ENCODE results near the gene CDK10. TPM values are rescaled to one million over a fixed set of nuclear protein-coding genes. Genes with fewer than 3 reads are reported as not detected.
"Not testable (repeated sequence)": the region's sequence is repeated elsewhere in the genome, so short reads cannot be mapped to it uniquely, and the experiment has no call there.

CDK10 gene
- polyA plus RNA-seq, 1 experiment: 31.6 TPM

DNA sequence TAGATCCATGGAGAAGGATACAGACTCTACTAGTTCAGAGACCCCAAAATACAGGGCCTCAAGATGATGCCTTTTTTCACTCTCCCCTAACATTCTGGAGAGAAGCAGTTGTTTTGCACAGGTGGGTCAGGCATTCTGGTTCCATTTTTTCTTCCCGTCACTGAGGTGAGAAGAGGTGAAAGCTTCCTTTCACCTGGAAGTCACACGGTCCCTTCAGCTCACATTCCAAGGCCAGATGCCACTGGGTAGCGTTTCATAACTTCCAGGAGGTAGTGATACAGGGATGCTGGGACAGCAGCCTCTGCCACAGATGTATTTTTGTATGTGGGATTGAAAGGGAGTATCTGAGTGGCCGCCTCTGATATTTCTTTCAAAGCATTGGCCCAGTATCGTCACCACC is 1.9 kb downstream of the CDK10 start:
- no peak overlapping the region for H3K4me3 ChIP-seq (ENCODE audit: low read depth, low read length)
- POLR2A ChIA-PET: interaction anchor here (0.6 kb wide), 1 partner anchor 344 kb away, joined by 3 read pairs; no protein-coding TSS in a partner anchor
- no peaks in the 10 kb centered on the region for H3K27me3 ChIP-seq (ENCODE audit: control insufficient read depth, insufficient read depth, low read length)
- peaks cover 21% of the 10 kb centered on the region for H3K9me3 ChIP-seq (ENCODE audit: control insufficient read depth, insufficient read depth, low read length)
- no peak overlapping the region for H3K27ac ChIP-seq (ENCODE audit: low read depth, low read length)
- TF ChIP-seq, protein P1, sequence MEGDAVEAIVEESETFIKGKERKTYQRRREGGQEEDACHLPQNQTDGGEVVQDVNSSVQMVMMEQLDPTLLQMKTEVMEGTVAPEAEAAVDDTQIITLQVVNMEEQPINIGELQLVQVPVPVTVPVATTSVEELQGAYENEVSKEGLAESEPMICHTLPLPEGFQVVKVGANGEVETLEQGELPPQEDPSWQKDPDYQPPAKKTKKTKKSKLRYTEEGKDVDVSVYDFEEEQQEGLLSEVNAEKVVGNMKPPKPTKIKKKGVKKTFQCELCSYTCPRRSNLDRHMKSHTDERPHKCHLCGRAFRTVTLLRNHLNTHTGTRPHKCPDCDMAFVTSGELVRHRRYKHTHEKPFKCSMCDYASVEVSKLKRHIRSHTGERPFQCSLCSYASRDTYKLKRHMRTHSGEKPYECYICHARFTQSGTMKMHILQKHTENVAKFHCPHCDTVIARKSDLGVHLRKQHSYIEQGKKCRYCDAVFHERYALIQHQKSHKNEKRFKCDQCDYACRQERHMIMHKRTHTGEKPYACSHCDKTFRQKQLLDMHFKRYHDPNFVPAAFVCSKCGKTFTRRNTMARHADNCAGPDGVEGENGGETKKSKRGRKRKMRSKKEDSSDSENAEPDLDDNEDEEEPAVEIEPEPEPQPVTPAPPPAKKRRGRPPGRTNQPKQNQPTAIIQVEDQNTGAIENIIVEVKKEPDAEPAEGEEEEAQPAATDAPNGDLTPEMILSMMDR (IDR thresholded peaks at IDR 0.05; ENCODE audit: low read depth, low read length): no peak
- CTCF ChIA-PET: interaction anchor here (0.7 to 1.1 kb wide), 2 partner anchors 12 kb away, joined by 4 to 7 read pairs; no protein-coding TSS in a partner anchor
- no peak for DNase-seq (ENCODE audit: low read depth, low spot score)

DNA sequence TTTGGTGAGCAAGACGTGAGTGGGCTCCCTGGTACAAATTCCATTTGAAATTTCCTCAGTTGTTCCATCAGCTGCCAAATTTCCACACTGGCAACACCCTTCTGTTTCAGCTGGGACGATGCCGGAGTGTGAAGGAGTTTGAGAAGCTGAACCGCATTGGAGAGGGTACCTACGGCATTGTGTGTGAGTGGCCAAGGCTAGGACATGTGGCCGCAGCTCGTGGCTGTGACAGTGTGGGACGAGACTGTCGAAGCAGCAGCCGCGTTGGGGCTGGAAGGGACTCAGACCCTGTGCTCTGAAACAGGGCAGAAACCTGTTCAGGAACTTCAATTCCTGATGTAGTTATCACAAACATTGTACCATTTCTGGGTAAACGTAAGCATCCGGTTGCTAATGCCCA is 2.7 kb downstream of the CDK10 start:
- ChIA-PET CTCF (interaction anchor here (1.1 kb wide), 1 partner anchor 11 kb away, joined by 4 read pairs; no protein-coding TSS in a partner anchor), POLR2A (no interaction called here)
- no peaks in the 10 kb centered on the region for H3K27me3 ChIP-seq (ENCODE audit: control insufficient read depth, insufficient read depth, low read length)
- TF ChIP-seq, protein P1 (IDR thresholded peaks at IDR 0.05; ENCODE audit: low read depth, low read length): no peak
- H3K9me3 ChIP-seq (ENCODE audit: control insufficient read depth, insufficient read depth, low read length): peaks cover 19% of the 10 kb centered on the region
- no peak for DNase-seq (ENCODE audit: low read depth, low spot score)
- no peak overlapping the region for H3K4me3 ChIP-seq (ENCODE audit: low read depth, low read length)
- H3K27ac ChIP-seq (ENCODE audit: low read depth, low read length): no peak overlapping the region

DNA sequence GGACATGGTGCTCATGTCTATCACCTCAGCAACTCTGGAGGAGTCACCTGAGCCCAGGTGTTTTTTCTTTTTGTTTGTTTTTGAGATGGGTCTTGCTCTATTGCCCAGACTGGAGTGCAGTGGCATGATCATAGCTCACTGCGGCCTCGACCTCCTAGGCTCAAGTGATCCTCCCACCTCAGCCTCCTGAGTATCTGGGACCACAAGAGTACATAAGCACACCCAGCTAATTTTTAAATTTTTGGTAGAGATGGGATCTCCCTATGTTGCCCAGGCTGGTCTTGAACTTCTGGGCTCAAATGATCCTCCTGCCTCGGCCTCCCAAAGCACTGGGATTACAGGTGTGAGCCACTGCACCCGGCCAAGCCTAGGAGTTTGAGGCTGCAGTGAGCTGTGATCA is 3.1 kb downstream of the CDK10 start:
- H3K27ac ChIP-seq (ENCODE audit: low read depth, low read length); H3K4me3 ChIP-seq (ENCODE audit: low read depth, low read length); DNase-seq (ENCODE audit: low read depth, low spot score); H3K27me3 ChIP-seq (ENCODE audit: control insufficient read depth, insufficient read depth, low read length); POLR2A ChIA-PET: not testable (repeated sequence)
- peaks cover 17% of the 10 kb centered on the region for H3K9me3 ChIP-seq (ENCODE audit: control insufficient read depth, insufficient read depth, low read length)
- CTCF ChIA-PET: interaction anchor here (1.1 kb wide), 1 partner anchor 10 kb away, joined by 4 read pairs; no protein-coding TSS in a partner anchor

DNA sequence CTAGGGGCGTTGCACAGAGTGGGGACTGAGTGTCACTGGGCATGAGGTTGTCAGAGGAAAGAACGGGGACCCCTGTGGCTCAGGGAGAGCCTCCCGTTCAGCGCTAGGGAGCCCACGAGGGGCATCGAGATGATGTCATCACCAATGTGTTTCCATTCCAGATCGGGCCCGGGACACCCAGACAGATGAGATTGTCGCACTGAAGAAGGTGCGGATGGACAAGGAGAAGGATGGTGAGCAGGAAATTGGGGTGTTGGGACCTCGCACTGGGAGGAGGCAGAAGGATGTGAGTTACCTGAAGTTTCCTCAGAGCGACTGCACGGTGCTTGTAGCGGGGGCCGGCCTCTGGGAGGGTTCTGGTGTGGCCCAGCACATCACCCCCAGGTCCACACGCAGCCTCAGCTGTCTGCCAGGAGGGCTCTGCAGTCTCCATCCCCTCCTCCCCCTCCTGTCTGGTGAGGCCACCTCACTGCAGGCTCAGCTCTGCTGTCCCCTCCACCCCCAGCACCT is 4.0 kb downstream of the CDK10 start:
- Histone ChIP-seq H3K27ac (ENCODE audit: low read depth, low read length) (no peak overlapping the region), H3K9me3 (ENCODE audit: control insufficient read depth, insufficient read depth, low read length) (peaks cover 10% of the 10 kb centered on the region), H3K27me3 (ENCODE audit: control insufficient read depth, insufficient read depth, low read length) (no peaks in the 10 kb centered on the region), H3K4me3 (ENCODE audit: low read depth, low read length) (no peak overlapping the region)
- no peak for DNase-seq (ENCODE audit: low read depth, low spot score)
- POLR2A ChIA-PET: no interaction called here
- TF ChIP-seq, protein P1 (IDR thresholded peaks at IDR 0.05; ENCODE audit: low read depth, low read length): no peak
- CTCF ChIA-PET: no interaction called here

DNA sequence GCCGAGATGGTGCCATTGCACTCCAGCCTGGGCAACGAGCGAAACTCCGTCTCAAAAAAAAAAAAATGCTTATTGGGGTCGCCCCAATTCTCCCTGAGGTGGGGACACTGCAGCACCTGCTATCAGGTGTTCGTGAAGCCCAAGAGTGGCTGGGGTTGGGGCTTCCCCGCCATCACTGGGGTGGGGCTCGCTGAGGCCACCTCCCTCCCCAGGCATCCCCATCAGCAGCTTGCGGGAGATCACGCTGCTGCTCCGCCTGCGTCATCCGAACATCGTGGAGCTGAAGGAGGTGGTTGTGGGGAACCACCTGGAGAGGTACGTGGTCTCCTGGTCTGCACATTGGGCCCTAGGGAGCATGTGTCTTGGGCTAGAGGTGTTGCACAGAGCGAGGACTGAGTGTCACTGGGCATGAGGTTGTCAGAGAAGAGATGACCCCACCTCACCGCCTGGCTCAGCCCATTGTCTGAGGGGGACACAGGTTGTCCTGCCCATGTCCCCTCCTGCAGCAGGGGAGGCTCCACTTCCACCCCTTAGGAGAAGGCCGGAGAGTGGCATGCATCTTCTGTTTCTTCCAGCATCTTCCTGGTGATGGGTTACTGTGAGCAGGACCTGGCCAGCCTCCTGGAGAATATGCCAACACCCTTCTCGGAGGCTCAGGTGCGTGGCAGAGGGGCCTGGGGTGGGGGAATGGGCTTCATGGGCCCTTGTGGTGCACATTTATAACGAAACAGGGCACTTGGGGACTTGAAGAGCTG is 4.9 kb downstream of the CDK10 start:
- POLR2A ChIA-PET: interaction anchor here (0.9 kb wide), 1 partner anchor 9 kb away, joined by 3 read pairs; no protein-coding TSS in a partner anchor
- Histone ChIP-seq H3K9me3 (ENCODE audit: control insufficient read depth, insufficient read depth, low read length) (peaks cover 4% of the 10 kb centered on the region; the same call in 1 of the 2 replicates), H3K4me3 (ENCODE audit: low read depth, low read length) (no peak overlapping the region), H3K27me3 (ENCODE audit: control insufficient read depth, insufficient read depth, low read length) (no peaks in the 10 kb centered on the region), H3K27ac (ENCODE audit: low read depth, low read length) (no peak overlapping the region)
- CTCF ChIA-PET: no interaction called here
- TF ChIP-seq, protein P1 (IDR thresholded peaks at IDR 0.05; ENCODE audit: low read depth, low read length): no peak
- DNase-seq (ENCODE audit: low read depth, low spot score): no peak
